ENCODE results near the gene SYNPO2. TPM values are rescaled to one million over a fixed set of nuclear protein-coding genes. Genes with fewer than 3 reads are reported as not detected.
A peak's percentile ranks its signal among the peaks of the same experiment; 100 is the strongest.

The SYNPO2 gene
- polyA plus RNA-seq, 1 donor (not counting 4 experiments of a cell fraction or from before 2014, with no cell fraction given), result 0.34 TPM

DNA sequence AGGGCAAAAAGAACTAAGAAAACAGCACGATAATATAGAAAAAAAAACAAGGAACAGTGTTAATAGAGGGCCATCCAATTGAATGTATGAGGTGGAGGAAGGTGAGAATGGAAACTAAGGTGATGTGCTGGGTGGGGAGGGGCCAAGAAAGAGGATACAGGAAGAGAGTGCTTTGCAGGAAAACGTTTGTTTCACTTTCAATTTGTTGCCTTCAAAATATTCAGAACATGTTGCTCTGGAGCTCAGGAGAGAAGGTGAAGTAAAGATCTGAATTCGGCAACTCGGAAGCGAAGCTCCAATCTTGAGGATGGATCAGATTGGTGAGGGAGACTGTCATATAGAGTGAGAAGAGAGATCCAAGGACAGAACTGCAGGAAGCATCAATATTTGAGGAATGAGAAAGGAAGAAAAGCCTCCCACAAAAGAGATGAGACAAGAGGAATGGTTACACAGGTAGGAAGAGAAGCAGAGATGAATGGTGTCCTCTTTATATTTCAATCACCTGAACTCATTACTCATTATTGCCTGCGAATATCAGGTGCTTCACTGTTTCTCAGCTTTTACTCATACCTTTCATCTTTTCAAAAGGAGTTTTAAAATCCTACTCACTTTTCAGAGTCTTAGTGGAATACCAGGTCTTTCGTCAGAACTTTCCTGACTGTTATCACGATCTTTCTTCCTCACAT lies 38.0 kb upstream of the SYNPO2 start:
- H3K4me3 ChIP-seq (ENCODE audit: control insufficient read depth in 2 of 3, extremely low read depth in 1 of 3, insufficient read depth in 2 of 3, low read depth in 1 of 3, low read length in 3 of 3), result peak overlapping the region; percentile 41 to 67 (median 67)
- H3K79me2 ChIP-seq (ENCODE audit: control insufficient read depth, insufficient read depth, low read length), result no peaks in the 10 kb centered on the region
- peak overlapping the region; percentile 78 for H3K4me2 ChIP-seq (ENCODE audit: control insufficient read depth, extremely low read depth, insufficient read depth, low read depth, low read length)
- TF ChIP-seq, protein P1, sequence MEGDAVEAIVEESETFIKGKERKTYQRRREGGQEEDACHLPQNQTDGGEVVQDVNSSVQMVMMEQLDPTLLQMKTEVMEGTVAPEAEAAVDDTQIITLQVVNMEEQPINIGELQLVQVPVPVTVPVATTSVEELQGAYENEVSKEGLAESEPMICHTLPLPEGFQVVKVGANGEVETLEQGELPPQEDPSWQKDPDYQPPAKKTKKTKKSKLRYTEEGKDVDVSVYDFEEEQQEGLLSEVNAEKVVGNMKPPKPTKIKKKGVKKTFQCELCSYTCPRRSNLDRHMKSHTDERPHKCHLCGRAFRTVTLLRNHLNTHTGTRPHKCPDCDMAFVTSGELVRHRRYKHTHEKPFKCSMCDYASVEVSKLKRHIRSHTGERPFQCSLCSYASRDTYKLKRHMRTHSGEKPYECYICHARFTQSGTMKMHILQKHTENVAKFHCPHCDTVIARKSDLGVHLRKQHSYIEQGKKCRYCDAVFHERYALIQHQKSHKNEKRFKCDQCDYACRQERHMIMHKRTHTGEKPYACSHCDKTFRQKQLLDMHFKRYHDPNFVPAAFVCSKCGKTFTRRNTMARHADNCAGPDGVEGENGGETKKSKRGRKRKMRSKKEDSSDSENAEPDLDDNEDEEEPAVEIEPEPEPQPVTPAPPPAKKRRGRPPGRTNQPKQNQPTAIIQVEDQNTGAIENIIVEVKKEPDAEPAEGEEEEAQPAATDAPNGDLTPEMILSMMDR (optimal IDR thresholded peaks at IDR 0.05 in 1 of 3, IDR thresholded peaks at IDR 0.05 in 1 of 3, conservative IDR thresholded peaks at IDR 0.05 in 1 of 3; ENCODE audit: extremely low read depth in 1 of 3, insufficient read depth in 2 of 3, low read length in 3 of 3), result no peak
- TF ChIP-seq EZH2 (IDR thresholded peaks at IDR 0.05; ENCODE audit: low read length), result no peak
- no peaks in the 10 kb centered on the region for H3K36me3 ChIP-seq (ENCODE audit: control insufficient read depth in 2 of 2, extremely low read depth in 1 of 2, insufficient read depth in 2 of 2, low read length in 2 of 2)
- FAIRE-seq, result peak; percentile 69
- DNase-seq (ENCODE audit: low read depth, low spot score), result no peak
- no peaks in the 10 kb centered on the region for H4K20me1 ChIP-seq (ENCODE audit: control insufficient read depth, extremely low read depth, insufficient read depth, low read length)
- dilution Hi-C loops (cut with MboI; ENCODE audit: extremely low pct_ligation_motif_present, low sequenced_read_pairs), result no loop called here
- peaks cover 3% of the 10 kb centered on the region for H3K4me1 ChIP-seq (ENCODE audit: control insufficient read depth, extremely low read depth, insufficient read depth, low read length)
- H3K9ac ChIP-seq (ENCODE audit: control insufficient read depth, extremely low read depth, insufficient read depth, low read length), result peak overlapping the region; percentile 68
- peak overlapping the region; percentile 82 for H2AFZ ChIP-seq (ENCODE audit: control insufficient read depth, low read length)
- no peaks in the 10 kb centered on the region for H3K27me3 ChIP-seq (ENCODE audit: control insufficient read depth, extremely low read depth, insufficient read depth, low read length)
- H3K9me1 ChIP-seq (ENCODE audit: control insufficient read depth, extremely low read depth, insufficient read depth, low read length), result no peaks in the 10 kb centered on the region
- peak overlapping the region; percentile 51 for H3K27ac ChIP-seq (ENCODE audit: control insufficient read depth, insufficient read depth, low read length)
- no peaks in the 10 kb centered on the region for H3K9me3 ChIP-seq (ENCODE audit: control insufficient read depth, low read depth, low read length)

DNA sequence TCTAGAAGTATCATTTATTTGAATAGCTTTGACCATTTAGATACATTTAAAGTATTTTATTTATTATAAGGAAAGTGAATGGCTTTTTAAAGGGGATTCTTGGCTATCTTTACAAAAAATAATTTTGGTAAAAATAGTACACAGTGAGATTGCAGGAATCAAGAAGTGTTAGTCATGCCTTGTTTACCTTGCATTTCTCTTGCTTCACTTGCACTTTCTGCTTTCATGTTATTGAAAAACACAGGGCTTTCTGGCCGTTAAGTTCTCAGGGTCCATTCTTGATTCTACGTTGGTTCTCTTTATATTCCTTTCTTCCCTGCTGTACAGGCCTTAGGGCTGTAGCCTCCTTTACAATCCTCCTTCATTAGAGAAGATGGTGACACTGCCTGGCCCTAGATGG lies 30.9 kb upstream of the SYNPO2 start:
- DNase-seq (ENCODE audit: low read depth, low spot score) (no peak), FAIRE-seq (no peak)
- H3K4me1 ChIP-seq (ENCODE audit: control insufficient read depth, extremely low read depth, insufficient read depth, low read length), result no peaks in the 10 kb centered on the region
- H3K27me3 ChIP-seq (ENCODE audit: control insufficient read depth, extremely low read depth, insufficient read depth, low read length), result no peaks in the 10 kb centered on the region
- no peak overlapping the region for H3K4me2 ChIP-seq (ENCODE audit: control insufficient read depth, extremely low read depth, insufficient read depth, low read depth, low read length)
- no peak overlapping the region for H2AFZ ChIP-seq (ENCODE audit: control insufficient read depth, low read length)
- H3K9ac ChIP-seq (ENCODE audit: control insufficient read depth, extremely low read depth, insufficient read depth, low read length), result no peak overlapping the region
- H3K27ac ChIP-seq (ENCODE audit: control insufficient read depth, insufficient read depth, low read length), result no peak overlapping the region
- dilution Hi-C loops (cut with MboI; ENCODE audit: extremely low pct_ligation_motif_present, low sequenced_read_pairs), result no loop called here
- H3K79me2 ChIP-seq (ENCODE audit: control insufficient read depth, insufficient read depth, low read length), result no peaks in the 10 kb centered on the region
- H3K9me3 ChIP-seq (ENCODE audit: control insufficient read depth, low read depth, low read length), result no peaks in the 10 kb centered on the region
- no peak overlapping the region for H3K4me3 ChIP-seq (ENCODE audit: control insufficient read depth in 2 of 3, extremely low read depth in 1 of 3, insufficient read depth in 2 of 3, low read depth in 1 of 3, low read length in 3 of 3)
- no peaks in the 10 kb centered on the region for H3K36me3 ChIP-seq (ENCODE audit: control insufficient read depth in 2 of 2, extremely low read depth in 1 of 2, insufficient read depth in 2 of 2, low read length in 2 of 2)
- H4K20me1 ChIP-seq (ENCODE audit: control insufficient read depth, extremely low read depth, insufficient read depth, low read length), result no peaks in the 10 kb centered on the region
- H3K9me1 ChIP-seq (ENCODE audit: control insufficient read depth, extremely low read depth, insufficient read depth, low read length), result no peaks in the 10 kb centered on the region
- TF ChIP-seq, protein P1 (optimal IDR thresholded peaks at IDR 0.05 in 1 of 3, IDR thresholded peaks at IDR 0.05 in 1 of 3, conservative IDR thresholded peaks at IDR 0.05 in 1 of 3; ENCODE audit: extremely low read depth in 1 of 3, insufficient read depth in 2 of 3, low read length in 3 of 3), result no peak
- no peak for TF ChIP-seq EZH2 (IDR thresholded peaks at IDR 0.05; ENCODE audit: low read length)
